A549 (cell line): Measurements from ENCODE around the gene ZNF827.

ENCODE experiments used
- CHD2 ChIP-seq: fragments of 150-350 bp; IDR thresholded peaks from 2 replicates; pipeline ENCODE4 v1.6.1; 2014; ENCODE audit warnings: low read length; ENCODE audit not compliant: partially characterized antibody
- CHD4 ChIP-seq: fragments of 200-600 bp; sonication (generic); IDR thresholded peaks from 2 replicates; pipeline ENCODE4 v1.6.1; 2016; ENCODE audit warnings: antibody characterized with exemption, mild to moderate bottlenecking, borderline replicate concordance
- CTCF ChIP-seq: fragments of >200 bp; sonication (Bioruptor Twin); formaldehyde crosslinking; IDR thresholded peaks from 3 replicates; pipeline ENCODE4 v1.5.1; 2016
- JUN ChIP-seq, 2 experiments: fragments of >200 bp; sonication (Bioruptor Twin); formaldehyde crosslinking; IDR thresholded peaks; 2 replicates in 1 of 2; 3 replicates in 1 of 2; pipeline ENCODE4 v1.6.1; 2016 to 2017
- MAFK ChIP-seq: fragments of 450-650 bp; IDR thresholded peaks from 2 replicates; pipeline ENCODE4 v1.6.1; 2014; ENCODE audit not compliant: partially characterized antibody
- MAX ChIP-seq: IDR thresholded peaks from 2 replicates; pipeline ENCODE4 v1.6.1; 2012
- NFE2L2 ChIP-seq: fragments of 150-350 bp; conservative IDR thresholded peaks from 2 replicates; pipeline ENCODE4 v1.6.1; 2014; ENCODE audit warnings: low read length
- POLR2A ChIP-seq: IDR thresholded peaks from 2 replicates; pipeline ENCODE4 v1.6.1; 2012; ENCODE audit warnings: mild to moderate bottlenecking, low read length
- ZC3H11A ChIP-seq: fragments of 450-650 bp; IDR thresholded peaks from 2 replicates; pipeline ENCODE4 v1.6.1; 2014; ENCODE audit warnings: antibody characterized with exemption, mild to moderate bottlenecking

DNA sequence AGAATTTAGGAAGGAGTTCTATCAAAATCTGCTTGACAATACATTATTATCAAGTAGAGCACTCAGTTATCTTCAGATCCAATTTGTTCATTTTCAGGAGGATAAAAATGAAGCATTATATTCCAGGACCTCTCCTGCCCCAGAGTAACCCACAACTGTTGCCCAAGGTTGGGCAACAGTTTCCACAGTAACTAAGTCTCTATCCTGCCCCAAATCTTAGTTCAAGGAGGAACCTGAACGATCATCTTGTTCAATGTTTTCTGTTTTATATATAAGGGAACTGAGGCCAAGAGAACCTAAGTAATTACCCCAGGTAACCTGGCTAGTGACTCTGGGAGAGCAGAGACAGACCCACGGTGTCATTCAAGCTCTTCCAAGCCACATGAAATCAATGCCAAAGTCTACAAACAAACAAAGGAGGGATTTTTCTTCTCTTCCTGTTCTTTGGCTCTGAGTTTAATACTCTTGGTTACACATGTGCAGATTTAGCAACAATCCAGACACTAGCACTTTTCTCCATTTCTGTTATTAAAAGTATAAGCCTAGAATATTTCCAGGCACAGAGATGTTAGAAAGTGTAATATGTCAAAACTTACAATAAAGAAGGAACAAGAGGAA lies 153.1 kb downstream of the ZNF827 start:
- no peak for TF ChIP-seq ZC3H11A
- TF ChIP-seq JUN (IDR thresholded peaks at IDR 0.05): no peak
- TF ChIP-seq POLR2A: no peak
- TF ChIP-seq MAFK: no peak
- no peak for TF ChIP-seq CTCF
- no peak for TF ChIP-seq NFE2L2
- TF ChIP-seq CHD4: no peak
- TF ChIP-seq MAX: no peak
- no peak for TF ChIP-seq CHD2
